DMS 273 (cell line): ENCODE measurements around the gene ACTN4.

Experiments
- DNase-seq: peaks from one replicate; lab custom pipeline; 2025; ENCODE audit not compliant: unreplicated experiment; lab: John Stamatoyannopoulos, UW

Gene ACTN4

DNA sequence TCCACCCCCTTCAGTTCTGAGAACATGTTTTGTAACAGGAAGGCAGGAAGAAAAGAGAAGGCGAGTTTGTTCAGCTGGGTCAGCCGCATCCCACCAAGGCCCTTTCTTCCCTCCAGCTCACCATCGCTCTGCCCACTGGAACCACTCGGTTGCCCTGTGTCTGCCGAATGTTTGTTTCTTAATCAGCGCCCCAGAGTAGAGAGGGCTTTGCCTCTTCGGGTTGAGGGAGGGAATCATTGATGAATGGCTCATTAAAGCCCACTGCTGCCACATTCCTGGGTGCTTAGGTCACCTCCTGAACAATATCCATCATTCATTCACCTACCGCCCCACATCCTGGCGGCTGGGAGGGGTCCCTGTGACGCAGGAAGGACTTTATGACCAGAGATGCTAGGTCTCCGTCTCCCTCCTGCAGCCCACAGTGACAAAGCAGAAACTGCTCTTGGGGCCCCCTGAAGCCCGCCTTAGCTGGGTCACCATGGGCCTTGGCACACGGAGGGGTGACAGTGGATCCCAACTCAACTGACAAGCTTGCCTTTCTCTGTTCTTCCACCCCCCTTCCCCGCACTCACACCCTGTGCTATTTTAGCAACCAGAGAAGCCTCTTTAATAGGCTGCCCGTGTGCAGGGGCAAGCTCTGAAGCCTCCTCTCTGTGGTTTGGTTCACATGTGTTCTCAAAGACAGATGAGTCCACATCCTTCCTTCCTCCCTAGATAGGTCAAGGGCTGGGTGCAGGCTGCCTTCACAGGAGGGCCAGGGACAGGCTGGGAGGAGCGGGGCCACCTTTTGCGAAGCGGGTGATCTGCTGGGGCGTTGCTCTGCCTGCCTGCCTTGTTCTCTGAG lies 46.2 kb downstream of the ACTN4 start:
- DNase-seq, result no peak

DNA sequence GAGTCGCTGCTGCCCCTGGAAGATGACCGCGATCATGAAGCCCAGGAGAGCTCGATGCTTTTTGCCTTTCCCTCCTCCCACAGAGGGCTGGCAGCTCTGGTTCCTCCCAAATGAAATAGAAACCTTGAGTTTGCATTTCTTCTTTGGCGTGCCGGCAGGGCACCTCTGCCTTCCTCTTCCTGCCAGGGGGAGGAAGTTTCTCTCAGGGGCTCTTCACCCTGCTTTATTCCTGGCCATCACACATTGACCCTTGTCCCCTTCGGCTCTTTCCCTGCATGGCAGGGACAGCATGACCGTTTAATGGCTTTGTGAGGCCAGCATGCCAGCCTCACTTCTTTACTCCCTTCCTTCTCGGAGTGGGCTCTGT lies 47.9 kb downstream of the ACTN4 start:
- DNase-seq, result no peak

DNA sequence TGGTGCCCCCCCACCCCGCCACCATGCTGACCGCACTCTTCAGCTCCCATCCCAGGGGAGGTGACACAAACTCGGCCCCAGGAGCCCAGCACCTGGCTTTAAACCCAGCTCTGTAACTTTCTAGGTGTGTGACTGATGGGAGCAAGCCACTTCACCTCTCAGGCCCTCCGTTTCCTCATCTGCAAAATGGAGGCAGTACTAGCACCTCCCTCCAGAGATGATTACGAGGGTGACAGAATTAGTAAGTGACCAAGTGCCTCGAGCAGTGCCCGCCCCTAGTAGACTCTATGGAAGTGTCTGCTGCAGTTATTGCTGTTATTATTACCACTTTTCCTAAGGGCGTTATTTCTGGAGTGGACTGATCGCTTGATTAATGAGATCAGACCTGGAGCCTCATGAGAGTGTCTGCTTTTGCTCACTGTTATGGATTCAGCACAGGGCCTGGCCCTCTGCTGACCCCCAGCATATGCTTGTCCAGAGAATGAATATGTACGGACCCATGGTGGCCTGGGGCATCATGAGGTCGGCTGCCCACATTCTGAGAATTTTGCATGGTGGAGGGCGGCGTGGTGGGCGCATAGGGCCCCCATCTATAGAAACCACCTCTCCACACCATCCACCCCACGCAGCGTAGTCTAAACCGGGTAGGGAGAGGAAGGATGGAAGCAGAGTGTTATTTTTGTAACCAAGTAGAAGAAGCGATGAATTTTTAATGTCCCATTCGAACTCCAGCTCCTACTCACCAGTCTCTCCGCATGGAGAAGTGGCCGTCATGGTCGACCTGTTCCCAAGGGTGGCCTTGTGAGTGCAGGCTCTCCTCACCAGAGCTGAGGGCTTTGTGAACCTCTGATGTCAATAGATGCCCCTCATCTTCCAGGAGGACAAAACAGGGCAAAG lies 48.6 kb downstream of the ACTN4 start:
- no peak for DNase-seq

DNA sequence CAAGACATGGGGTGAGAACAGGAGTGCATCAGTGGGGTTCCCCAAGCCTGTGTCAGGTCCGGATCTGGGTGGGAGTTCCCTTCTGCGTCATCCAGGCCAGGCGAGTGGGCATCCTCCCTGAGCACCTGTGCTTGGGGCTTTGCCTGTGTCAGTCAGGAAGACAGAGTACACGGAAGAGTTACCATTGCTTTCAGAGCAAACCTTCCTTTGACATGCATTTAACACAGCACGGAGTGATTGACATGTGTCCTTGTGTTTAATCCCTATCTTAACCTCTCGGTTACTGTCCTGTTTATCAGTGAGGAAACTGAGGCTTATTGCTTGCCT lies 49.2 kb downstream of the ACTN4 start:
- DNase-seq, result no peak

DNA sequence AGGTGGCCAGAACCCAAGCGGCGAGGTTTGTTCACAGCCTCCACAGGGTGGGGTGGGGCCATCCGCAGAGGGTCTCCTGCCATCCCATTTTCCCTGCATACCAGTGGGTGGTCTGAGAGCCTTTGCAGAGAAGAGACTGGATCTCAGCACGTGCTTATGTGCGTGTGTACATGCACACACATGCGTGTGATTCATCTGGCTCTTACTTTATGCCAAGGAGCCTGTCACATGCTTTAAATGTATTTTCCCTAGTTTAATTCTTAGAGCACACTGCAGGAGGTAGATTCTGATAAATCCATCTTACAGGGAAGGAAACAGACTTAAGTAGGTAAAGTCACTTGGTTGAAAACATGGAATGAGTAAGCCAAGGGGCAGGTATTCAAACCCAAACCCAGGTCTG lies 49.7 kb downstream of the ACTN4 start:
- DNase-seq, result no peak

DNA sequence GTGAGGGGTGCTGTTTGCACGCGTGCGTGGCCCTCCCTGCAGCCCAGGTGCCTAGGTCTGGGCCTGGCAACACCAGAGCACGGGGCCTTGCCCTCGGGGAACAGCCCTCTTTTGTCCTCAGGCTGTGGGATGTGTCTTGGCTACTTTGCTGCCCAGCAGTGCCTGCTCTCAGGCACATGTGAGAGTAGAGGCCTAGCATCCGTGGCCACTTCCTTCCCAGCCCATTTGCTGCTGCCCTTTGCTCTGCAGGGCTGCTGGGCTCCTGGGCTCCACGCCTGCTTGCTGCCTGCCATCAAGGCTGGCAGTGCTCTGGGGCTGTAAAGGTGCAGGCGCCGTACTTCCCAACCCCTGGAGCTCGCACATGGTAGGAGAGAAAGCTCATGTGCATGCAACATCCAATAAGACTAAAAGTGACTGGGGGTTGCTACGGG lies 50.2 kb downstream of the ACTN4 start:
- DNase-seq, result no peak

DNA sequence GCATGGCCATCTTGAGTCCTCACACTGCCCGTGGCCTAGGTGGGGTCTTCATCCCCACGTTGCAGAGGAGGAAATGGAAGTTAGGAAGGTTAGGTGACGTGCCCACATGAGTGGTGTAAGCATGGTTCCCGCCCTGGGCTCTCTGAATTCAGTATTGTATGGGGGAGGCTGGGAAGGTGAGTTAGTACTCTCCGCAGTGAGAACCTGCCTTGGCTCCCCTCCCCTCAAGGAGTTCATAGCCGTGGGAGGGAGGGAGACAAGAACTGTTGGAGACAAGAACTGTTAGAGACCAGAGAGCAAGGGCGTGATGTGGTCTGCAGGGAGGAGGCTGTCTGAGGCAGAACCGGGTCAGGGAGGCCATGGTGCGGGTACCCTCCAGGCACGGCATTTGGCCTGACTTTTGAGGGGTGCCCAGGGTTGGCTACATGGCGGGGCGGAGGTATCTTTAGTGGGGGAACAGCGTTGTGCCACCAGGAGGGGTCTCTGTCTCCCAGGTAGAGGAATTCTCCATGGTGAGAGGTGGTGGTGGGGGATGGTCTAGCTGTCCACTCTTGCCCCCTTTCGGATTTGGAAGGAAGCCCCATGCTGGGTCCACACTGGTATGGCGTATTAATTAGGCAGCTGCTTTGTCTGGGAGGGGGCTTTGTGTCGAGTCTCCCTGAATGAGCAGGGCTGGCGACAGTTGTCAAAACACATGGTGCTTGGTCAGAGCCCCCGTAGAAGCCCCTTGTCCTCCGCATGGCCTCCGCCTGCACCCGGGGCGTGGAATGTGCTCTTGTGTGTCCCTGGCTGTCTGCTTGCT lies 51.0 kb downstream of the ACTN4 start:
- DNase-seq, result no peak

DNA sequence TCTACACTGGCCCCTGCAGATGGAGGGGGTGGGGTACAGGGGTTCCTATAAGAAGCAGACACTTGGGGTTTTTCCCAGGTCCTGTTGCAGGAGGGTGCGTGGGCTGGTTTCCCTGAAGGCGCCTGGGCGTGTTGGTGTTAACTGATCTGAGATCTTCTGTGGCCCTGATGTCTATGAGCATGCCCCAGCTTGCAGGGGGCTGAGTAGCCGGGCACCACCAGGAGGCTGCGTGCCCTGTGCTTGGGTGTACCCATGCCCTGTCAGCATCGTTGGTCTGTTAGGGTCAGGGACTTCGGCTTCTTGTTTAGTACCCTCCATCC lies 51.5 kb downstream of the ACTN4 start:
- DNase-seq, result peak; percentile 28

DNA sequence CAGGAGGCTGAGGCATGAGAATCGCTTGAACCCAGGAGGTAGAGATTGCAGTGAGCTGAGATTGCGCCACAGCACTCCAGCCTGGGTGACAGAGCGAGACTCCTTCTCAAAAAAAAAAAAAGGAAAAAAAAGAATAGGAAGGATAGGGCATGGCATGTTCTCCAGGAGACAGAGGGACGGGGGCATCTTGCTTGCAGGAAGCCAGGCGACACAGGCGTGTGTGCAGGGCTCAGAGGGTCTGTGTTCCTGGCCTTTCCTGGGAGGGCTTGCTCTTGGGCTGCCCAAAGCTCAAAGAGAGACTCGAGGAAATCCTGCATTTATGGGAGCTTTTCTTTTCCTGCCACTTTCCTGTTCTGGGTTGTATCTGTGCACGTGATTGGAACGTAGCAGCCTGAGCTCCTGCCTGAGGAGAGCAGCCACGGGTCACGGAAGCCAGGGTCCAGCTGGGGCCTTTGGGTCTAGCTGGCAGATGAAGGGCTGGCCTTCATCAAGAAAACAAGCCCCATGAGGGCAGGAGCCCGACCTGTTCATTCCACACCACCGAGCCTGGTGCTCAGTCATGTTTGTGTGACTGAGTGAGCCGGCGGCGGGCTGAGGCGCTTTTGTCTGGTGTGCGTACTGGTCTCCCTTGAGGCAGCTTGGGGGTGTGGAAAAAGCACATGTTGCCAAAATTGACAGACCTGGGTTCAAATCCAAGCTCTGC lies 52.3 kb downstream of the ACTN4 start:
- no peak for DNase-seq

DNA sequence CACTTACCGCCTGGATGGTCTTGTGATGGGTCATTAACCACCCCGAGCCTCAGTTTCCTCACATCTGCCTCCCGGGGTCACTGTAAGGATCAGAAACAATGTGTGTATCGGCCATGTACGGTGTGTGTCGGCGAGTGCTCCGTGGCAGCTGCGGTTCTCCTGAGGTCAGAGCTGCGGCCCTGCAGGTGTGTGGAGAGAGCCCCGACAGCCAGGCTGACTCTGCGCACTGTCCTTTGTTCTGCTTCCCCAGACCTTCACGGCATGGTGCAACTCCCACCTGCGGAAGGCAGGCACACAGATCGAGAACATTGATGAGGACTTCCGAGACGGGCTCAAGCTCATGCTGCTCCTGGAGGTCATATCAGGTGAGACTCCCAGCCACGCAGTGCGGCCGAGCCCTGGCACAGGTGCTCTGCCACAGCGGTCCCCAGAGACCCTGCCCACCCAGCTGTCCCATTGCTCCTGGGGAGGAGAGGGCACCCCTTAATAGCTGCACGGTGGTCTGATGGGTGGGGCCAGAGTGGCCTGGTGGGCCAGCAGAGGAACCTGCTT lies 53.0 kb downstream of the ACTN4 start:
- no peak for DNase-seq

DNA sequence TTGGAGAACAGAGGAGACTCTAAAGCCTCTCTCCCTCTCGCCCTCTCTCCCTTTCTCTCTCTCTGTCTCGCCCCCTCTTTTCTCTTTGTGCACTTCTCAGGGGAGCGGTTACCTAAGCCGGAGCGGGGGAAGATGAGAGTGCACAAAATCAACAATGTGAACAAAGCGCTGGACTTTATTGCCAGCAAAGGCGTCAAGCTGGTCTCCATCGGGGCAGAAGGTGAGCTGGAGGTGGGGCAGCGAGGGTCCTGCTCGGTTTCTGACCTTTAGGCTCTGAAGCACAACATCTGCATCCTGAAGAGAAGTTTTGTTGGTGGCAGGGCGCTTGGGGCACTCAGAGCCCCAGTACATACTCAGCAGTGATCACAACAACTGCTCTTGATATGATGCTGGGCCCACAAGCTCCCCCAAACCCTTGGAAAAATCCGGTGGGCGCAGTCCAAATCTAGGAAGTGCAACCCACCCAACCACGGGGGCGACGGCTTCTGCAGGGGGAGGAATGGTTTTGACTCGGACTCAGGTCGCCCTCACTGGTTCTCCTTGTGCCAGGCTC lies 53.5 kb downstream of the ACTN4 start:
- no peak for DNase-seq

DNA sequence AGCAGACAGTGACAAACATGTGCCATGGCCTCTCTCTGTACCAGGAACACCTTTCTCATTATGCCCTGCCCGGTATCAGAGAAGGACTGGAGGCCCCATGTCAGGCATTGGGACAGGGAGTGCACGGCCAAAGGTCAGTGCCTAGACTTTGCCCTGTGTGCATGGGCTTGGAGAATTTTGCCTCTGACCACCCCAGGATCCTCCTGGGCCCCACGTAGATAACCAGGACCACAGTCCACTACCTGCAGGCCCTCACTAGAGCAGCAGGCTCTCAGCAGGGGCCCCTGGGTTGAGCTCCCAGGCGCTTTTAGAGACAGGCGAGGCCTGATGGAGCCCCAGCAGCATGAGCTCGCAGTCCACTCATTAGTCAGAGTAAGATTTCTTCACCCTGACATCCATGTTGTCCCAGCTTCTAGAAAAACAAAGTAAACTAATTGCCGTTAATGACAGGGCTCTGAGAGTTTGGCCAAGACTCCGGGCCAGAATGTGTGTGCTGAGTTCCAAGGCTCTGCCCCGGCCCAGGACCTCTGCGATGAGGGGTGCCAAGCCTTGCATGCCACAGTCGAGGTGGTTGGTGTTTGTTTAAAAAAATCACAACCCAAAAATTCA lies 54.1 kb downstream of the ACTN4 start:
- no peak for DNase-seq

DNA sequence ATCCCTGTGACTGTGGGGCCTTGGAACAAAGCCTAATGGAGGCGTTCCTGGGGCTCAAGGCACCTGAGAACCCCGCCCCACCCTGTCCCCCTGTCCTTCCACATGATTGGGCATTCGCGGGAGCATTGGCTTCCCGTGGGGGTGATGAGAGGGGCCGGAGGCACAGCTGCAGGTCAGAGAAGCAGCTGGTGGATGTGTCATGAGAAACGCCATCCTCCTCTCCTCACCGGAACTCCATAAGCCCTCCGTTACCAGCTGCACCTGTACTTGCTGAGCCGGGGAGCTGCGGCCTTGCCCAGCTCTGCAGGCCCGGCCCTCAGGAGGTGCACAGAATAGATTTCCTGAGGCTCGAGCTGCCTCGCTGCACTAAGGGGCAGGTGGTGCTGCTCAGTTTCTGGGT lies 54.8 kb downstream of the ACTN4 start:
- no peak for DNase-seq

DNA sequence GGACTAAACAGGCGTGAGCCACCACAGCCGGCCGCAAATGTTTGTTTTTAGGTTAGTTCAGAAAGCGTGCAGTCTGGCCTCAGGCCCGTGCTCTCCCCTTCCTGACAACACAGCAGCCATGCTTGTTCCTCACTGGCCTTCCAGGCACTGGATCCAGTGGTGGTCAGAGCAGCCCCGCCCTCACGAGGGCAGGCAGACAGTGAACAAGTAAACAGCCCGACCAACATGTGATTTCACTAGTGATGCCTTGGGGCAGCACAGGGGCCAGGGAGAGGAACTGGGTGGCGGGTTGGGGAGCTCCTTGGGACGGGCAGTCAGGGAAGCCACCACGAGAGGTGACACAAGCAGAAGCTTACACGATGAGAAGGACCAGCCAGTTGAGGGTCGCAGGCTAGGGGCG lies 56.1 kb downstream of the ACTN4 start:
- no peak for DNase-seq

DNA sequence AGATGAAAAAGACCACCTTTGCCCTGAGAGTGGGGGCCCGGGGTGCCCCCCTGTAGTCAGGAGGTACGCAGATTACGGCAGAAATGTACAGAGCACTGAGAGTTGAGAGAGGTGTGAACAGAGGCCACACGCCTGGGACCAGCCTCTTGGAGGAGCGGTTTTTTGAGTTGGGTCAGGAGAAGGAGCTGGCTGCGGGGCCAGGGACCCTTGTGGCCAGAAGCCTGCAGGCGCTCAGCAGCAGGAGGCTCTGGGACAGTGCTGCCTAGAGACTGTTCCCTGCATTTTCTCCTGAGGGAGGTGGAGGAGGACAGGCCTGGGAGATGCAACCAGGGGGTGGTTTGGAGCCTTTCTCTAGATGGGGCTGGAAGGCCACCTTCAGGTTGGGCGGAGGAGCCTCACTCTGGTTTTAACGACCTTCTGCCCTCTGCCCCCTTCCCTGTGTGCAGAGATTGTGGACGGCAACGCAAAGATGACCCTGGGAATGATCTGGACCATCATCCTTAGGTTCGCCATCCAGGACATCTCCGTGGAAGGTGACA lies 57.1 kb downstream of the ACTN4 start:
- DNase-seq, result no peak

DNA sequence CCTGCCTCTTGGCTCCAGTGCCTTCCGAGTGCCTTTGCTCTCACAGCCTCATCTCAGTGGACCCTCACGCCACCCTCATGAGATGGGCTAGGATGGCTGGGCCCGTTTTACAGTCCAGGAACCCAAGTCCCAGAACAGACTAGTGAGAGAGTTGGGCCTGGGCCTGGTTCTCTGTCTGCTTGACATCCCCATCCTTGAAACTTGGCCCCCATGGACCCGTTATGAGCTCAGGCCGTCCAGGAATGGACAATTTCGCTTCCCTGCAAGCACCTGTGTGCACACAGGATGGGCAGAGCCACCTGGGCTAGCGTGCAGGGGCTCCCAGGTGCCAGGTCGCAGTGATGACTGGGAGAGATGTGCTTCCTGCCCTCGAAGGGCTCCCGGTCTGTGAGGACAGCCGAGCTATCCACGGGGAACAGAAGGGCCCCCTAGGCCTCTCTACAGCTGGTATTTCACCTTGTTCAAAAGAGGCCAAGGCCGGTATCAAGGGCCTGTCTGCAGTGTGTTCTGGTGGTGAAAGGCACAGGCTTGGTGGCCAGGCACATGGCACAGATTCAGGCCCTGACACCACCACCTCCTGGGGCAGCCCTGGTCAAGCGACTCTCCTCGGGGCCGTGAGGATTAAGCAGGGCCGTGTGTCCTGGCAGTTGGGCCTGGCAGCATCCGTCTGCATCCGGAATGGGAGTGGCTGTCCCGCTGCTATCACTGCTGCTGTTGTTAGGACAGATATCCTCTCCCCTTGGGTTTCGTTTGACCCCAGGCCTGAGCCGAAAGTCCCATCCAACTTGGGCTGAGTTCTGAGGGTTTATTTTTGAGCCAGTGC lies 58.0 kb downstream of the ACTN4 start:
- no peak for DNase-seq

DNA sequence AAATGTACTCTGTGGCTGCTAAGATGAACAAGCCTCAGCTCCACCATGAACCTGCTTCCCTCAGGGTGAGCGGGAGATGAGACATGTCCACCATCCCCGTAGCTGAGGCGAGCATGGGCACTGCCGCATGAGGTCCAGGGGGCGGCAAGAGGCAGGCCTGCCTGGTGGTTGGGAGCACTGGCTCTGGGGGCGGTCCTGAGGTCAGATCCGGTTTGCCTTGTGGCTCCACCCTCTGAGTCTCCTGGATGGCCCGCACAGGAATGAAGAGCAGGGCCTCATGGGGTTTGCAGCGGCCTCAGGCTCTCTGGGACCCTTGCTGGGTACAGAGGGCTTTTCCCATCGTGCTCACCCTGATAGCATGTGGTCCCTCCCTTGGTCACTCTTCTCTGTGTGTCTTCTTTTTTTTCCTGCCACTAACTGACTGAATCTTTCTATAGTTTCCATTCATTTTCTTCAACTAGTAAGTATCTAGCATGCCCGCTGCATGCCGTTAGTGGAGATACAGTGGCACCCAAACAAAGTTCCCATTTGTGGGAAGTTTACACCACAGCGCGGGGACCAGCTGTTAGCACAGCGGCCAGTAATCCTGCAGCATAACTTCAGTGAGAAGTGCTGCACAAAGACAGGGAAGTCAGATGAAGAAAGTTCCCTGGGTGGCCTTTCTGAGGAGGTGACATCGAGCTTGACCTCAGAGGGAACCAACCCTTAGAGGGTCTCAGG lies 59.5 kb downstream of the ACTN4 start:
- DNase-seq, result no peak

DNA sequence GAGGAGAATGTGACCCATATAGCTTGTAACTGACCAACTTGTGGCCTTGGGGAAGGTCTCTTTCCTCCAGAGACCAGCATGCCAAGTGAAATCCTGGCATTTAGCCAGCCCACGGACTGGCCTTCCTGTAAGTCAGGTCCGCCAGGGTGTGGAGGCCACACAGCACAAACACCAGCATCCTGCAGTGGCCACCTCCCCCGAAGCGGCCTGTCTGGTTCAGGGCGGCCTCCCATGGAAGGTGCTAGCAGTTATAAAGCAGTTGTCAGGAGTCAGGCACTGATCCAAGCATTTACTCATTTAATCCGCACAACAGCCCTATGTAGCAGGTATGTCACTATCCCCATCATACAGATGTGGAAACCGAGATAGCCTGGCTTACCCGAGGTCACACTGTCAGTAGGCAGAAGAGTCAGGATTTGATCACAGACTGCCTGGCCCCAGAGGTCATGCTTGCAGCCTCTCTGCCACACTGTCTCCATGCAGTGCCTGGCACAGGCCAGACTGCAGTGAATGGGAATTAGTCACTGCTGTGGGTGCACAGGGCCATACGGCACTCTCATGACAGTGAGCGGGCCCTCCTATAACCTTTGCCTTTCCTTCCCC lies 60.2 kb downstream of the ACTN4 start:
- DNase-seq, result peak; percentile 17
